Left ventricle myocardium inferior (tissue), 1 donor: Measurements from ENCODE around the gene MOB3B. TPM values are rescaled to one million over a fixed set of nuclear protein-coding genes. Genes with fewer than 3 reads are reported as not detected.
"Not testable (repeated sequence)": the region's sequence is repeated elsewhere in the genome, so short reads cannot be mapped to it uniquely, and the experiment has no call there.

Experiments used
- DNase-seq: peaks from one replicate; pipeline ENCODE4 v3.0.0-alpha.2; 2020
- H3K27ac ChIP-seq: fragments of 200-600 bp; replicated peaks from 2 replicates; pipeline ENCODE4 v1.8.0; 2021
- H3K27me3 ChIP-seq: fragments of 200-600 bp; 2 replicates; pipeline ENCODE4 v1.8.0; 2021; ENCODE audit warnings: low read depth
- H3K36me3 ChIP-seq: fragments of 200-600 bp; 2 replicates; pipeline ENCODE4 v1.8.0; 2021
- H3K4me1 ChIP-seq: fragments of 200-600 bp; 2 replicates; pipeline ENCODE4 v1.8.0; 2021
- H3K4me3 ChIP-seq: fragments of 200-600 bp; 2 replicates; pipeline ENCODE4 v1.8.0; 2021; ENCODE audit warnings: mild to moderate bottlenecking, moderate library complexity
- H3K9me3 ChIP-seq: fragments of 200-600 bp; replicated peaks from 2 replicates; pipeline ENCODE4 v1.8.0; 2021
- intact Hi-C: fragments of 100-400 bp; cut with micrococcal nuclease; formaldehyde crosslinking; loops from one replicate; pipeline ENCODE4 v1.11.0; 2022
- total RNA-seq: library from RNA; stranded (reverse); fragmentation: NEBNext Ultra II Directional; extraction: Animal tissue kit (Norgen Biotek cat#: 25700); gene quantifications from one replicate; pipeline ENCODE4 v1.2.1, GENCODE V29; 2021
- TF ChIP-seq, protein P1 (sequence below): fragments of 200-600 bp; IDR thresholded peaks from 2 replicates; pipeline ENCODE4 v1.8.0; 2021; ENCODE audit warnings: antibody characterized with exemption, mild to moderate bottlenecking, borderline replicate concordance
- donor health status: DM: no; HTN: yes; CAD: no; lungs with severe emphysema.

Gene MOB3B
- total RNA-seq, 1 donor from 2014 or later: 2.1 TPM

DNA sequence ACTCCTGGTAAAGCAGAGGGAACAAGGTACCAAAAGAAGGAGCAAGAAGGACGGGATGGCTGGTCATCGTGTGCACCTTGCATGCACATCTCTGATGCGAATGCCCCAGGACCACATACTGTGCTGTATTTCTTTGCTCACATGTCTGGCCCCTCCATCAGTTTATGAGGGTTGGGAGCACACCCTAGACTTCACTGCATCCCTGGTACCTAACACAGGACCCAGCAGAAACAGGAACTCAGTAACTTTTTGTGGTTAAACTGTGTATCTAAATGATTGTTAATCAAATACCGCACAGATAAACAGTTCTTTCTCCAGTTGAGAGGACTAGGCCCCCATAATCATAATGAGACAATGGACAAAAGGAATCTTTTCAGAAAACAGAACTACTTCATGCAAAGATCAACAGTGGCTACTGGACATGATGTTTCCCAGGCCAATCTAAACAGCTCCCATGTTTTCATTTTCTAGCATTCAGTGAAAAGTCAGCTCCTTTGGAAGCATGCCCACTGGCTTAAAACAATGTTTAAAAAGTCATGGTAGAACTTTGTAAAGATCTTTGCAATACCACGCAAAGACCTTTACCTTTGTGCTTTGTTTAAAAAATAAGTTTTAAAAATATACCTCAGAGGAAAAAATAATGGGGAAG is 61.0 kb downstream of the MOB3B start:
- H3K9me3 ChIP-seq: no peaks in the 10 kb centered on the region
- H3K4me3 ChIP-seq: no peak overlapping the region
- DNase-seq: no peak
- H3K27ac ChIP-seq: no peak overlapping the region
- H3K36me3 ChIP-seq: no peaks in the 10 kb centered on the region
- no peaks in the 10 kb centered on the region for H3K27me3 ChIP-seq
- TF ChIP-seq, protein P1, sequence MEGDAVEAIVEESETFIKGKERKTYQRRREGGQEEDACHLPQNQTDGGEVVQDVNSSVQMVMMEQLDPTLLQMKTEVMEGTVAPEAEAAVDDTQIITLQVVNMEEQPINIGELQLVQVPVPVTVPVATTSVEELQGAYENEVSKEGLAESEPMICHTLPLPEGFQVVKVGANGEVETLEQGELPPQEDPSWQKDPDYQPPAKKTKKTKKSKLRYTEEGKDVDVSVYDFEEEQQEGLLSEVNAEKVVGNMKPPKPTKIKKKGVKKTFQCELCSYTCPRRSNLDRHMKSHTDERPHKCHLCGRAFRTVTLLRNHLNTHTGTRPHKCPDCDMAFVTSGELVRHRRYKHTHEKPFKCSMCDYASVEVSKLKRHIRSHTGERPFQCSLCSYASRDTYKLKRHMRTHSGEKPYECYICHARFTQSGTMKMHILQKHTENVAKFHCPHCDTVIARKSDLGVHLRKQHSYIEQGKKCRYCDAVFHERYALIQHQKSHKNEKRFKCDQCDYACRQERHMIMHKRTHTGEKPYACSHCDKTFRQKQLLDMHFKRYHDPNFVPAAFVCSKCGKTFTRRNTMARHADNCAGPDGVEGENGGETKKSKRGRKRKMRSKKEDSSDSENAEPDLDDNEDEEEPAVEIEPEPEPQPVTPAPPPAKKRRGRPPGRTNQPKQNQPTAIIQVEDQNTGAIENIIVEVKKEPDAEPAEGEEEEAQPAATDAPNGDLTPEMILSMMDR: no peak
- intact Hi-C loops: no loop called here
- H3K4me1 ChIP-seq: peaks cover 19% of the 10 kb centered on the region

DNA sequence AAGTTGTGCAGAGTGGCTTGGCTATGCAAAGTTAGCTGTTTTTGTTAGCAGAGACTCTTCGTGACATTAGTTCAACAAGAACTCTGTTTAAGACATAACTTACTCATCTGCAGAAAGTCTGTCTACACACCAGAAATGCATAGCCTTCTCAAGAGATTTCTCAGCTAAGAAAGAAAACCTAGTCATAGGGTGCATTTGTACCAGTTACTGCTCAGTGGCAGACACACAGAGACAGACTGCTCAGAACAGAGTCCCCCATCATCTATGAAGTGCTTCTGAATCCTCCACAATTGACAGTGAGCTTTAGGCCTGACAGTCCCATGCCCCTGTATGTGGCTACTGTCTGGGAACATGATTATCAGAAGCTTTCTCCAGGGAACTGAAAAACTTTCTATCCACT is 61.6 kb downstream of the MOB3B start:
- peaks cover 15% of the 10 kb centered on the region for H3K4me1 ChIP-seq
- H3K36me3 ChIP-seq: no peaks in the 10 kb centered on the region
- H3K9me3 ChIP-seq: no peaks in the 10 kb centered on the region
- H3K27ac ChIP-seq: no peak overlapping the region
- no peak overlapping the region for H3K4me3 ChIP-seq
- no peaks in the 10 kb centered on the region for H3K27me3 ChIP-seq
- TF ChIP-seq, protein P1: no peak
- no peak for DNase-seq
- intact Hi-C loops: no loop called here

DNA sequence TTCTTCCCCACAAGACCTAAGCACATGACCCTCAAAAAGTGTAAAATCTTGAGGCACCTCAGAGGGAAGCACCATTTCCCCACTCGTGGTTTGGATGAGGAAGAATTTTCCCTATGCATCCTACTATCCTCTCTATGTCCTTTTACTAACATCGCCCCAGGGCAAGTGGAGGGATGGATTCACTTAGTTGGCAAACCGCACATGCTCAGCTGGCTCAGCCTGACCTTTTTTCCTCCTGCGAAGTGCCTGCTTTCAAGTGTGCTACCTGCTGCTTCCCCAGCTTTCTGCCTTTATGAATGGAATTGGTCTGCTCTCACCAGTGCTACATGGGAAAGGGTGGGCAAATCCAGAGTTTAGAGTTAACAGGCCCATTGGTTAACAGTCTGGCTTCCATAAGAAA is 62.1 kb downstream of the MOB3B start:
- Histone ChIP-seq H3K36me3 (no peaks in the 10 kb centered on the region), H3K4me3 (no peak overlapping the region), H3K4me1 (peaks cover 15% of the 10 kb centered on the region), H3K9me3 (no peaks in the 10 kb centered on the region), H3K27ac (no peak overlapping the region), H3K27me3 (no peaks in the 10 kb centered on the region)
- no peak for DNase-seq
- intact Hi-C loops: no loop called here
- TF ChIP-seq, protein P1: no peak

DNA sequence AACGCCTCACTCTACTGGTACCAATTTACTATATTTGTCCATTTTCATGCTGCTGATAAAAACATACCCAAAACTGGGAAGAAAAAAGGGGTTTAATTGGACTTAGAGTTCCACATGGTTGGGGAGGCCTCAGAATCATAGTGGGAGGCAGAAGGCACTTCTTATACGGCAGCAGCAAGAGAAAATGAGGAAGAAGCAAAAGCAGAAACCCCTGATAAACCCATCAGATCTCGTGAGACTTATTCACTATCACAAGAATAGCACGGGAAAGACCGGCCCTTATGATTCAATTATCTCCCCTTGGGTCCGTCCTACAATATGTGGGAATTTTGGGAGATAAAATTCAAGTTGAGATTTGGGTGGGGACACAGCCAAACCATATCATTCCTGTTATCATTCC is 63.1 kb downstream of the MOB3B start:
- DNase-seq, intact Hi-C loops, H3K27me3 ChIP-seq, H3K27ac ChIP-seq, H3K36me3 ChIP-seq, H3K4me3 ChIP-seq, H3K9me3 ChIP-seq: not testable (repeated sequence)
- peaks cover 13% of the 10 kb centered on the region for H3K4me1 ChIP-seq

DNA sequence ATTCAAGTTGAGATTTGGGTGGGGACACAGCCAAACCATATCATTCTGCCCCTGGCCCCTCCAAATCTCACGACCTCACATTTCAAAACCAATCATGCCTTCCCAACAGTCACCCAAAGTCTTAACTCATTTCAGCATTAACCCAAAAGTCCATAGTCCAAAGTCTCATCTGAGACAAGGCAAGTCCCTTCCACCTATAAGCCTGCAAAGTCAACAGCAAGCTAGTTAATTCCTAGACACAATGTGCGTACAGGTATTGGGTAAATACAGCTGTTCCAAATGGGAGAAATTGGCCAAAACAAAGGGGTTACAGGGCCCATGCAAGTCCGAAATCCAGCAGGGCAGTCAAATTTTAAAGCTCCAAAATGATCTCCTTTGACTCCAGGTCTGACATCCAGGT is 64.7 kb downstream of the MOB3B start:
- H3K27me3 ChIP-seq, H3K9me3 ChIP-seq, intact Hi-C loops, DNase-seq, H3K4me3 ChIP-seq, H3K36me3 ChIP-seq, H3K27ac ChIP-seq: not testable (repeated sequence)
- H3K4me1 ChIP-seq: peaks cover 22% of the 10 kb centered on the region

DNA sequence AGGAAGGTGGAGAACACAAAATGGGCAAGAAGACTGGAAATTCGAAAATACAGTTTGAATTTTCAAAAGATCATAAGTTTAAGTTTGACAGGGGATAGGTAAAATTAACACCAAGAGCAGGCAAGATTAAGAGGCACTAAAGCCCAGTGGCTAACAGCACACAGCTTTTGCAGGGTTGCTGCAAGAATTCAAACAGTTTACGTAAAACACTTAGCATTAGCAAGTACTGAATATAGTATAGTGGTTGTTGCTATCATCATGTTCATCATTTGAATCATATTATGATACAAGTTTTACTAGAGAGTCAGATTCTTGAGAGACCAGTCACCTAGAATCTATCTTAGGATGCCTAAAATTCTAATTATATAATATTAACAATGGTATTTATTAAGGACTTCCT is 66.8 kb downstream of the MOB3B start:
- H3K27ac ChIP-seq: no peak overlapping the region
- TF ChIP-seq, protein P1: no peak
- no peaks in the 10 kb centered on the region for H3K9me3 ChIP-seq
- intact Hi-C loops: no loop called here
- H3K36me3 ChIP-seq: no peaks in the 10 kb centered on the region
- no peaks in the 10 kb centered on the region for H3K27me3 ChIP-seq
- H3K4me3 ChIP-seq: no peak overlapping the region
- no peak for DNase-seq
- H3K4me1 ChIP-seq: peaks cover 34% of the 10 kb centered on the region
